ENCODE data around the gene SRPK1. TPM values are rescaled to one million over a fixed set of nuclear protein-coding genes. Genes with fewer than 3 reads are reported as not detected.

The SRPK1 gene
- total RNA-seq, 4 donors from 2014 or later, result 38.2 to 104 (median 56.7) TPM

- intact Hi-C loops (cut with DNase I; ENCODE audit: low total_unique reads) (no loop called here), in situ Hi-C loops (cut with MboI; ENCODE audit: low sequenced_read_pairs in 4 of 4) (no loop called here)
- Histone ChIP-seq H3K4me1 (no peaks in the 10 kb centered on the region), H3K9me3 (no peaks in the 10 kb centered on the region), H3K36me3 (no peaks in the 10 kb centered on the region), H3K4me3 (no peak overlapping the region), H3K27ac (no peak overlapping the region), H3K27me3 (peaks cover 24 to 58% (median 41%) of the 10 kb centered on the region in 3 donors)
- TF ChIP-seq CTCF (IDR thresholded peaks at IDR 0.05 in 4 of 5, conservative IDR thresholded peaks at IDR 0.05 in 1 of 5) (no peak), POLR2A (IDR thresholded peaks at IDR 0.05) (no peak)
- DNase-seq (no peak), ATAC-seq (no peak)
These were observed 136.7 kb downstream of the SRPK1 start for GRCh38 chr6:35784200-35784599.

Other genes with a start within 250 kb of the SRPK1 start
- gene FKBP5, start 232.2 kb downstream of the SRPK1 start, total RNA-seq, result 1,000 to 10,000 TPM in 2 of 4 donors, 100 to 1,000 TPM in 2; 665 to 1,753 (median 1,205) TPM
- 1 to 10 TPM in 1 of 4 donors, not detected in 3; 6.2 TPM for gene ARMC12, start 184.1 kb downstream of the SRPK1 start, total RNA-seq
- not detected for gene CLPSL2, start 144.5 kb downstream of the SRPK1 start, total RNA-seq
- gene CLPSL1, start 140.1 kb downstream of the SRPK1 start, total RNA-seq, result not detected
- not detected for gene CLPS, start 123.8 kb downstream of the SRPK1 start, total RNA-seq
- gene LHFPL5, start 115.7 kb downstream of the SRPK1 start, total RNA-seq, result not detected
- gene SLC26A8, start 103.5 kb upstream of the SRPK1 start, total RNA-seq, result under 1 TPM in 1 of 4 donors, not detected in 3; 0.11 TPM
- gene MAPK14, start 106.7 kb upstream of the SRPK1 start, total RNA-seq, result 10 to 100 TPM; 37.6 to 42.4 (median 40.2) TPM
- under 1 TPM; 0.29 to 0.82 (median 0.64) TPM for gene MAPK13, start 209.4 kb upstream of the SRPK1 start, total RNA-seq

All from gastrocnemius medialis (tissue), 4 donors.